ENCODE results near the gene C14orf39.

C14orf39 gene, protein sequence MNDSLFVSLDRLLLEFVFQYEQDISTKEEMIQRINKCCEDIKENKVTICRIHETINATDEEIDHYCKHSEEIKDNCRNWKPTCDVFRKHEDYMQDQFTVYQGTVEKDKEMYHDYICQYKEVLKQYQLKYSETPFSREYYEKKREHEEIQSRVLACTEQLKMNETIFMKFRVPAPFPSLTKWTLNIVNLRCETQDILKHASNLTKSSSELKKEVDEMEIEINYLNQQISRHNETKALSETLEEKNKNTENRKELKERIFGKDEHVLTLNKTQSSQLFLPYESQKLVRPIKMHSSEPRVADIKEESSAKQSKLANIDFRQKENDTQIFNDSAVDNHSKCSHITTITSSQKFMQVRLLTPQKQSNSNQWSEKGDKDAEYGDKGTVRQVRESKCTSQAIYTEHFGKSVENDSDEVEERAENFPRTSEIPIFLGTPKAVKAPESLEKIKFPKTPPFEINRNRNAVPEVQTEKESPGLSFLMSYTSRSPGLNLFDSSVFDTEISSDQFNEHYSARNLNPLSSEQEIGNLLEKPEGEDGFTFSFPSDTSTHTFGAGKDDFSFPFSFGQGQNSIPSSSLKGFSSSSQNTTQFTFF

DNA sequence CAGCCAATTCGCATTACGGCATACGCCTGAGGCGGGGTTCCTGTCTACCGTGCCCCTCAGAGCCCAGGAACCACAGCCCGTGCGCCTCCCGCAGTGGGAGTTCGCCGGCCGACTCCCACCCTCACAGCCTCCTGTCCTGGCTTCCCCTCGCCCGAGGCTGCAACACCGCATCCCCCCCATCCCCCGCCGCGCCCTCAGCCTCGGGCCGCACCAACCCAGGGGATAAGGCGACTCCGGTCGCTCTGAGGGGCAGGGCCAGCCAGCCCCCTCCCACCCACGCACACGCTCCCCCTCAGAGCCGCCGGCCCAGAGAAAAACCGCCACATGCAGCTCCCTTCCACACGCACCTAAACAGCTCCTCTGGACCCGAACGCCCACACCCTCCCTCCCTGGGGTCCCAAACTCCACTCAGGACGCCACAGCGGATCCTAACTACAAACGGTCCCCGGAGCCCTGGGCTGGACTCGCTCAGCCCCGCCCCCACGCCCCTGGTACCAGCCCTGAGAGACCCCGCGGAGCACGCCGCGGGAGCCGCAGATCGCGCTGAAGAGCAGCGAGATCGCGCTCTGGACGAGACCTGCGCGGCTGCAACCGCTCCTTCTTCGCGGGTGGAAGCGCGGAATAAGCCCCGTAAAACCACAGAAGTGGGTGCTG lies at the start of gene C14orf39:
C14orf39 (minus strand) TSS at position 466 of the 654 bp plus-strand sequence. CDS start 985 bp downstream, outside the sequence.
- Histone ChIP-seq H3K9me3 (ENCODE audit: low read depth, low read length) (no peaks in the 10 kb centered on the region), H3K4me3 (no peak within 1 kb of the TSS), H3K27ac (no peak within 1 kb of the TSS), H3K36me3 (ENCODE audit: insufficient read depth, low read length) (no peaks in the 10 kb centered on the region), H3K9ac (ENCODE audit: insufficient read length) (no peak within 1 kb of the TSS)
- DNase-seq (ENCODE audit: low read depth, low spot score): no peak
- TF ChIP-seq FOXP2 (optimal IDR thresholded peaks at IDR 0.05; ENCODE audit: control extremely low read depth, extremely low read length, insufficient read depth) (no peak), EZH2 (IDR thresholded peaks at IDR 0.05) (no peak), POLR2AphosphoS5 (IDR thresholded peaks at IDR 0.05; ENCODE audit: borderline replicate concordance, low read depth, low read length) (no peak)

DNA sequence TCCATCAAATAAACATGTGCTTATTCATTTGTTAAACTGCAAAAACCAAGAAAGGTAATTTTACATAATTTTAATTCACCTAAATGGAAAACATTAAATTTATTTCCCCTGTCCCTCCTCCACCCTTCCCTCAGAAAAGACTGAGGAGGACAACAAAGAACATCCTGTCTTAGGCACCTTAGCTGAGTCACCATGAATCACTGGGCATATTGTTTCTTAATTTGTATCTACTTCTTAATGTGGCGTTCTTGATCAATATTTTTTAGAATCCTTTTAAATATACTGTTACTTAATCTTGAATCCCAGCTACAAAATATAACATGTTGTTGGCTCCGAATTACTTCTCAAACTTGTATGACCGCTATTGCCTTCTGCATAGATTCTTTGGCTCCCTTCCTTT lies 46.6 kb upstream of the C14orf39 start:
- H3K27ac ChIP-seq: no peak overlapping the region
- no peaks in the 10 kb centered on the region for H3K9me3 ChIP-seq (ENCODE audit: low read depth, low read length)
- H3K9ac ChIP-seq (ENCODE audit: insufficient read length): no peak overlapping the region
- TF ChIP-seq POLR2AphosphoS5 (IDR thresholded peaks at IDR 0.05; ENCODE audit: borderline replicate concordance, low read depth, low read length) (no peak), EZH2 (IDR thresholded peaks at IDR 0.05) (no peak), FOXP2 (optimal IDR thresholded peaks at IDR 0.05; ENCODE audit: control extremely low read depth, extremely low read length, insufficient read depth) (no peak)
- DNase-seq (ENCODE audit: low read depth, low spot score): no peak
- H3K4me3 ChIP-seq: no peak overlapping the region
- H3K36me3 ChIP-seq (ENCODE audit: insufficient read depth, low read length): no peaks in the 10 kb centered on the region

DNA sequence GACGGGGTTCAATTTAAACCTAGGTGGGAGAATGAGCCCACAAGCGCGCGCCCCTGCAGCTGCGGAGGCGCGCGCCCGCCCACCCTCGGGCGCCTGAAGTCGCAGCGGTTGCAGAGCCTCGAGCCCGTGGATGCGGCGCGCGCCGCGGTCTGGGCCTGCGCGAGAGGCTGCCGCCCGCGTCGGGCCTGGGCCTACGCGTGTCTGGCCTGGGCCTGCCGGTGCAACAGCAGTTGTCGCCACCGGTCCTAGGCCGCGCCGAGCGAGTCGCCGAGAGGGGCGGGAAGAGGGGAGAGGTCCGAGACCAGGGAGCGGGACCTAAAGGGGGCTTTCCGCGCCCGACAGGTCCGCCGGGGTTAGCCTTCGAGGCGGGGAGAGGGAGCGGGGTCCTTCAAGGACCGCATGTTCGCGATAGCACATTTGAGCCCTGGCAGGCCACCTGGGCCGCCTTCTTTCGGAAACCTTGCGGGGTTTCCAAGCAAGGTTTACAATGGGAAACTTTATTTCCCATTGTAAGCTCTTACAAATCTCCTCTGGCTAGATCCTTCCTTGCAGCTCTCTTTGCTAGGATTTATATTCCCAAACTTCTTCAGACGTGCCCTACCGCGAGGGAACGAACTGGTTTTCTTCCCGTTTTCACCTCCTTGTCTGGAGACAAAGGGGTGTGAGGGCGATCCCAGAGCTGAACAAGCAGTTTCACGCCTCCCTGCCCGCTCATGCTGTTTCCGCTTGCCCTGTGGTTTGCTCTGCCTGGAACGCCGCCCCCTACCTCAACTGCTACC lies 29.8 kb upstream of the C14orf39 start:
- Histone ChIP-seq H3K36me3 (ENCODE audit: insufficient read depth, low read length) (no peaks in the 10 kb centered on the region), H3K9ac (ENCODE audit: insufficient read length) (no peak overlapping the region), H3K27ac (no peak overlapping the region), H3K4me3 (no peak overlapping the region), H3K9me3 (ENCODE audit: low read depth, low read length) (no peaks in the 10 kb centered on the region)
- TF ChIP-seq FOXP2 (optimal IDR thresholded peaks at IDR 0.05; ENCODE audit: control extremely low read depth, extremely low read length, insufficient read depth) (no peak), EZH2 (IDR thresholded peaks at IDR 0.05) (no peak), POLR2AphosphoS5 (IDR thresholded peaks at IDR 0.05; ENCODE audit: borderline replicate concordance, low read depth, low read length) (no peak)
- no peak for DNase-seq (ENCODE audit: low read depth, low spot score)

DNA sequence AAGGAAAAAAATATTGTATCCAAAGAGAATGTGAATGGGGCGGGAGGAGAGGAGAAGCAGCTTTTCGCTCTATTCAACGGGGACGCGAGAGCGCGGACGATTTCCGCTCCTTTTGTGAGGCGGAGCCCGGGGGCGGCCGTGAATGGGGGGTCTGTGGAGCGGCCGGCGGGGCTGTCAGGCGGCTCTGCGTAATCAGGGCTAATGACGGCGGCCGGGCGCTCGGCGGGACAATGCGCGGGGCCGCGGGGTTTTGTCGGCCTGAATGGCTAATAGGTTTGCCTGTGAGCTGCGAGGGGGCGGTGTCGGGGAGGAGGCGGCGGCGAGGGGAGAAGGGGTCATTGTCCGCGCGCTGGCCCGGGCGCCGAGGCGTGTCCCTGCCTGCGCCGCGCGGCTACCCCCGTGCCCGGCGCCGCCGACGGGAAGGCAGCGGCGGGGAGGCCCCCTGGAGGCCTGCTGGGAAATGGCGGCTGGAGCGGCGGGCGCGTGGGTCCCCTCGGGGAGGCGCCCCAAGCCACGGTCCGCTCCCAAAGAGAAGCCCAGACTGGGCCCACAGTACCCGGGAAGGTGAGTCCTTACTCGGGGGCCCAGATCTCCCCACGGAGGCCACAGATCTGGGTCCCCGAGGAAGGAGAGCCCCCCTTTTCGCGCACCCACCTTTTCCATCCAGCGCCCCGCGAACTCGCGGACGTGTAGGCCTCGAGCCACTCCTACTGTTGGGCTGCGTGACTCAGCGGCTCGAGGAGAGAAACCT lies 29.1 kb upstream of the C14orf39 start:
- no peak for DNase-seq (ENCODE audit: low read depth, low spot score)
- Histone ChIP-seq H3K4me3 (peak overlapping the region; percentile 86), H3K36me3 (ENCODE audit: insufficient read depth, low read length) (no peaks in the 10 kb centered on the region), H3K27ac (no peak overlapping the region), H3K9me3 (ENCODE audit: low read depth, low read length) (no peaks in the 10 kb centered on the region), H3K9ac (ENCODE audit: insufficient read length) (peak overlapping the region; percentile 73)
- TF ChIP-seq POLR2AphosphoS5 (IDR thresholded peaks at IDR 0.05; ENCODE audit: borderline replicate concordance, low read depth, low read length) (no peak), FOXP2 (optimal IDR thresholded peaks at IDR 0.05; ENCODE audit: control extremely low read depth, extremely low read length, insufficient read depth) (no peak)

DNA sequence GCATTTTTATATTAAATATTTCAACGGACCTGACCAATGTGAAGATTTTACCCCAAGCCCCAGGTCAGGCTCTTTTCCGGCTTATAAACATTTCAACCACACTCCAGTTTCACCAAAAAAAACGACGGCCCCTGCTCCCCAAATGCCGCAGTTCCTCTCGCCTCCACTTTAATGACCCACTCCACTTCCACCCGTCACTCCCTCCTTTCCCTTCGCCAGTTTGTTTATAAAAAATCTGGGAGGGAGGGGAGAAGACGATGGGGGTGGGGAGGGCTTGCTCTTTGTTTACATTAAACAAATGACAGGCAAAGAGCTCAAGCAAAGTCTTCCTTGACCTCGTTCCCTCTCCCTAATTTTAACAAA lies 28.5 kb upstream of the C14orf39 start:
- Histone ChIP-seq H3K36me3 (ENCODE audit: insufficient read depth, low read length) (no peaks in the 10 kb centered on the region), H3K4me3 (peak overlapping the region; percentile 86), H3K9ac (ENCODE audit: insufficient read length) (peak overlapping the region; percentile 73), H3K27ac (no peak overlapping the region), H3K9me3 (ENCODE audit: low read depth, low read length) (no peaks in the 10 kb centered on the region)
- no peak for TF ChIP-seq POLR2AphosphoS5 (IDR thresholded peaks at IDR 0.05; ENCODE audit: borderline replicate concordance, low read depth, low read length)
- TF ChIP-seq EZH2 (IDR thresholded peaks at IDR 0.05): no peak
- TF ChIP-seq FOXP2 (optimal IDR thresholded peaks at IDR 0.05; ENCODE audit: control extremely low read depth, extremely low read length, insufficient read depth): no peak
- DNase-seq (ENCODE audit: low read depth, low spot score): no peak

DNA sequence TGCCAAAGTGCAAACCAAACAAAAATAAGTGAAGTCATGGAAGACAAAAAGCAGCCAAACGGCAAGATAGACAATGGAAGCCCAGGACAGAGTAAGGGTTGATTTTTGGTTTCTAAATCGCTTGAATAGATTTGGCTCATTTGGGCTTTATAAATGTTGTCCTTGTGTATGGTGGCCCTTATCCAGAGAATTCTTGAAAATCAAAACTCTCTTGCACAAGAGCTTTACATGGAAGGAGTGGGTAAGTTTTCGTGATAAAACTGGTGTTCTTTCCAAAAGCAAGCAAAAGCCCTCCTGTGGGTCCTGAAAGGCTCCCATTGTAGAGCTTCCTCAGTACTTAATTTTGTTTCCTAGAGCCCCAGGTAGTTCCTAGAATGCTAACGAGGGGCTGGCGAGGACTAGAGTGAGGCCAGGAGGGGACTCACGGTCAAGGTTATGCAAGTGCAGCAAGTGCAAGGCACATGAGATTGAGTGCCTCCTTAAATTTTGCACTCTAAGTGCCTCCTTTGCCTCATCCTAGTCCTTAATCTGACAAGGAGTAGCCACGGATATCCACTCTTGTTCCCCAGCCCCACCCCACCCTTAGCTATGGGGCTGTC lies 27.2 kb upstream of the C14orf39 start:
- TF ChIP-seq FOXP2 (optimal IDR thresholded peaks at IDR 0.05; ENCODE audit: control extremely low read depth, extremely low read length, insufficient read depth) (no peak), POLR2AphosphoS5 (IDR thresholded peaks at IDR 0.05; ENCODE audit: borderline replicate concordance, low read depth, low read length) (no peak), EZH2 (IDR thresholded peaks at IDR 0.05) (no peak)
- H3K4me3 ChIP-seq: no peak overlapping the region
- no peak overlapping the region for H3K27ac ChIP-seq

DNA sequence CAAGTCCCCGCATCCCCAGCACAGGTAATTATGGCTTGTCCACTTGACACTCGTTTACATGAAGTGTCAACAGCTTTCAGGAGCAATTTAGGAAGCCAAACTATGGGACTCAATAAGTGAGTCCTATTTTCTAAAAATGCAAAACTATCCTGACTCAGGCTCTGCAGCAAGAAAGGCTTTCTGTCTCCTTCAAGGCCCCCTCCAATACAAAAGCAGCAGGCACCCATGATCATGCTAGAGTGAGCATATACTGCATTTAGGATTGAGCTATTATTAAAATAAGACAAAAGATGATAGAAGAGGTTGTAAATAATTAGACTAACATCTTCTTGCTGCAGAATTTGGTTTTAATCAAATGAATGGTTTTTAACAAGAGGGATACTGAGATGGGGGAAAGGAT lies 26.3 kb upstream of the C14orf39 start:
- no peak for DNase-seq (ENCODE audit: low read depth, low spot score)
- no peak overlapping the region for H3K4me3 ChIP-seq
- H3K9me3 ChIP-seq (ENCODE audit: low read depth, low read length): no peaks in the 10 kb centered on the region
- TF ChIP-seq POLR2AphosphoS5 (IDR thresholded peaks at IDR 0.05; ENCODE audit: borderline replicate concordance, low read depth, low read length) (no peak), FOXP2 (optimal IDR thresholded peaks at IDR 0.05; ENCODE audit: control extremely low read depth, extremely low read length, insufficient read depth) (no peak), EZH2 (IDR thresholded peaks at IDR 0.05) (no peak)
- H3K36me3 ChIP-seq (ENCODE audit: insufficient read depth, low read length): no peaks in the 10 kb centered on the region
- H3K27ac ChIP-seq: no peak overlapping the region
- no peak overlapping the region for H3K9ac ChIP-seq (ENCODE audit: insufficient read length)

More for the DNA sequence above, 27.2 kb upstream of the C14orf39 start:
- H3K9ac ChIP-seq (ENCODE audit: insufficient read length): no peak overlapping the region
- no peaks in the 10 kb centered on the region for H3K9me3 ChIP-seq (ENCODE audit: low read depth, low read length)
- DNase-seq (ENCODE audit: low read depth, low spot score): no peak
- no peaks in the 10 kb centered on the region for H3K36me3 ChIP-seq (ENCODE audit: insufficient read depth, low read length)

All from SK-N-MC (cell line).